Keratinocyte (primary cell): Measurements from ENCODE around the gene OR10H2.

Experiments used
- EZH2 ChIP-seq: IDR thresholded peaks from one replicate; pipeline ENCODE4 v1.6.1; 2012; ENCODE audit warnings: inconsistent platforms, mild to moderate bottlenecking, low read length, moderate library complexity
- TF ChIP-seq, protein P1 (sequence below), 3 experiments: IDR thresholded peaks in 1 of 3; conservative IDR thresholded peaks in 1 of 3; optimal IDR thresholded peaks in 1 of 3; 2 replicates in 2 of 3; 3 replicates in 1 of 3; pipeline versions ENCODE3 to v1.5.1; 2011; ENCODE audit warnings: low read length in 3 of 3, mild to moderate bottlenecking in 3 of 3, moderate library complexity in 2 of 3, control low read depth in 1 of 3, inconsistent platforms in 1 of 3; ENCODE audit not compliant: insufficient read depth in 2 of 3; ENCODE audit errors: extremely low read depth in 1 of 3

DNA sequence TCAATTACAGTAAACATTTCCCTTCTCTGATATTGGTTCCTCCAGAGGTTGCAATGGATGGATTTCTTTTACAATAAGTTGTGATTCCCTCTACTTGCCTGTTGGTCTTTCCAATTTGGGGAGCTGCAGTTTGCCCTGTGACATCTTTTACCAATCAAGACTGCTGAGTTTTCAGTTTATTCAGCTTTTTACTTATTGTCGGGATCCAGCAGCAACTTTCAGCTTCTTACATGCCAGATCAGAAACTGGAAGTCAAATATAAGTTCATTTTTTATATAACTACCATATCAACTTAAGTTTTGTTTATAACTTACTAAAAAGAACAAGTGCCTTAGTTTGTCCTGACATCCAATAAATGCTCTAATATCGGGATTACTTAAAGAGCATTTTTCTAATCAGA is 20.4 kb downstream of the OR10H2 start:
- TF ChIP-seq, protein P1, sequence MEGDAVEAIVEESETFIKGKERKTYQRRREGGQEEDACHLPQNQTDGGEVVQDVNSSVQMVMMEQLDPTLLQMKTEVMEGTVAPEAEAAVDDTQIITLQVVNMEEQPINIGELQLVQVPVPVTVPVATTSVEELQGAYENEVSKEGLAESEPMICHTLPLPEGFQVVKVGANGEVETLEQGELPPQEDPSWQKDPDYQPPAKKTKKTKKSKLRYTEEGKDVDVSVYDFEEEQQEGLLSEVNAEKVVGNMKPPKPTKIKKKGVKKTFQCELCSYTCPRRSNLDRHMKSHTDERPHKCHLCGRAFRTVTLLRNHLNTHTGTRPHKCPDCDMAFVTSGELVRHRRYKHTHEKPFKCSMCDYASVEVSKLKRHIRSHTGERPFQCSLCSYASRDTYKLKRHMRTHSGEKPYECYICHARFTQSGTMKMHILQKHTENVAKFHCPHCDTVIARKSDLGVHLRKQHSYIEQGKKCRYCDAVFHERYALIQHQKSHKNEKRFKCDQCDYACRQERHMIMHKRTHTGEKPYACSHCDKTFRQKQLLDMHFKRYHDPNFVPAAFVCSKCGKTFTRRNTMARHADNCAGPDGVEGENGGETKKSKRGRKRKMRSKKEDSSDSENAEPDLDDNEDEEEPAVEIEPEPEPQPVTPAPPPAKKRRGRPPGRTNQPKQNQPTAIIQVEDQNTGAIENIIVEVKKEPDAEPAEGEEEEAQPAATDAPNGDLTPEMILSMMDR (optimal IDR thresholded peaks at IDR 0.05 in 1 of 3, IDR thresholded peaks at IDR 0.05 in 1 of 3, conservative IDR thresholded peaks at IDR 0.05 in 1 of 3; ENCODE audit: extremely low read depth in 1 of 3, insufficient read depth in 2 of 3, low read length in 3 of 3), result no peak
- no peak for TF ChIP-seq EZH2
